Neuronal stem cell (in vitro differentiated cells): Measurements from ENCODE around the gene NSUN6.

Source experiments
- DNase-seq: peaks from one replicate; pipeline ENCODE4 v3.0.0-alpha.2; 2013; ENCODE audit warnings: low spot score
- H2AFZ ChIP-seq: one replicate; pipeline ENCODE4 v1.6.1; 2013; ENCODE audit warnings: mild to moderate bottlenecking, low read length, inconsistent platforms
- H2AK5ac ChIP-seq: 2 replicates; pipeline ENCODE4 v1.6.1; 2013; ENCODE audit warnings: low read depth, mild to moderate bottlenecking, inconsistent platforms, low read length, moderate library complexity, mixed read lengths
- H2BK120ac ChIP-seq: 2 replicates; pipeline ENCODE4 v1.6.1; 2013; ENCODE audit warnings: low read depth, mild to moderate bottlenecking, inconsistent platforms, low read length, moderate library complexity, mixed read lengths
- H2BK12ac ChIP-seq: one replicate; pipeline ENCODE4 v1.6.1; 2013; ENCODE audit warnings: low read length, inconsistent platforms
- H2BK15ac ChIP-seq: 2 replicates; pipeline ENCODE4 v1.6.1; 2013; ENCODE audit warnings: mild to moderate bottlenecking, low read length, inconsistent platforms, mixed read lengths
- H2BK5ac ChIP-seq: one replicate; pipeline ENCODE4 v1.6.1; 2013; ENCODE audit warnings: inconsistent platforms, mild to moderate bottlenecking, low read length, moderate library complexity
- H3K14ac ChIP-seq: one replicate; pipeline ENCODE4 v1.6.1; 2013; ENCODE audit warnings: low read length, inconsistent platforms
- H3K18ac ChIP-seq: 2 replicates; pipeline ENCODE4 v1.6.1; 2013; ENCODE audit warnings: low read length, inconsistent platforms
- H3K23ac ChIP-seq: 2 replicates; pipeline ENCODE4 v1.6.1; 2013; ENCODE audit warnings: low read depth, mild to moderate bottlenecking, mixed read lengths, low read length, inconsistent platforms; ENCODE audit not compliant: poor library complexity
- H3K27ac ChIP-seq: replicated peaks from 3 replicates; pipeline ENCODE4 v1.5.1; 2013; ENCODE audit warnings: low read length, inconsistent platforms
- H3K27me3 ChIP-seq, 3 experiments: 2 replicates each; pipeline ENCODE4 v1.6.1; 2013; ENCODE audit warnings: low read length in 3 of 3, mild to moderate bottlenecking in 2 of 3, inconsistent platforms in 1 of 3, low read depth in 1 of 3, mixed read lengths in 1 of 3, moderate library complexity in 1 of 3; ENCODE audit not compliant: control insufficient read depth in 3 of 3, insufficient read depth in 3 of 3
- H3K36me3 ChIP-seq, 2 donors: replicated peaks in 1 of 2; 2 replicates each; pipeline ENCODE4 v1.6.1; 2013; ENCODE audit warnings: low read length in 2 of 2; ENCODE audit not compliant: control insufficient read depth in 2 of 2, insufficient read depth in 2 of 2
- H3K4ac ChIP-seq: 2 replicates; pipeline ENCODE4 v1.6.1; 2013; ENCODE audit warnings: inconsistent platforms, mild to moderate bottlenecking, low read length, moderate library complexity
- H3K4me1 ChIP-seq, 2 donors: 1 replicate in 1 of 2; 2 replicates in 1 of 2; pipeline ENCODE4 v1.6.1; 2013; ENCODE audit warnings: low read length in 2 of 2, low read depth in 1 of 2; ENCODE audit not compliant: control insufficient read depth in 2 of 2, insufficient read depth in 1 of 2
- H3K4me2 ChIP-seq: one replicate; pipeline ENCODE4 v1.6.1; 2013; ENCODE audit warnings: mild to moderate bottlenecking, low read length, inconsistent platforms; ENCODE audit not compliant: insufficient read depth, poor library complexity, severe bottlenecking
- H3K4me3 ChIP-seq, 2 donors: 2 replicates each; pipeline ENCODE4 v1.5.1; 2013; ENCODE audit warnings: low read length in 2 of 2, mild to moderate bottlenecking in 2 of 2, inconsistent platforms in 1 of 2, moderate library complexity in 1 of 2
- H3K79me1 ChIP-seq: one replicate; pipeline ENCODE4 v1.6.1; 2013; ENCODE audit warnings: low read depth, mild to moderate bottlenecking, inconsistent platforms, low read length, moderate library complexity
- H3K9ac ChIP-seq: one replicate; pipeline ENCODE4 v1.6.1; 2013; ENCODE audit warnings: mild to moderate bottlenecking, low read depth, low read length, inconsistent platforms; ENCODE audit not compliant: poor library complexity
- H3K9me3 ChIP-seq, 2 donors: replicated peaks in 1 of 2; 2 replicates each; pipeline versions ENCODE3 to v1.6.1; 2013; ENCODE audit warnings: low read length in 2 of 2, mild to moderate bottlenecking in 2 of 2, inconsistent platforms in 1 of 2, low read depth in 1 of 2, mixed read lengths in 1 of 2, moderate library complexity in 1 of 2; ENCODE audit not compliant: control insufficient read depth in 2 of 2, insufficient read depth in 1 of 2
- H4K8ac ChIP-seq: one replicate; pipeline ENCODE4 v1.6.1; 2013; ENCODE audit warnings: low read depth, mild to moderate bottlenecking, inconsistent platforms, low read length, moderate library complexity
- H4K91ac ChIP-seq: one replicate; pipeline ENCODE4 v1.6.1; 2013; ENCODE audit warnings: low read length, low read depth, mild to moderate bottlenecking, inconsistent platforms; ENCODE audit not compliant: poor library complexity
- WGBS, 2 donors: extraction: QIAGEN DNeasy Blood & Tissue Kit; methylation state at CpG; one replicate each; pipeline ENCODE4 v1.1.7; 2013; ENCODE audit warnings: missing lambda C conversion rate in 2 of 2, mixed read lengths in 1 of 2; ENCODE audit not compliant: insufficient read length in 2 of 2, insufficient replicate concordance in 1 of 2; ENCODE audit errors: extremely low coverage in 2 of 2; 5-methylcytosine and 5-hydroxymethylcytosine counted together

NSUN6 gene

DNA sequence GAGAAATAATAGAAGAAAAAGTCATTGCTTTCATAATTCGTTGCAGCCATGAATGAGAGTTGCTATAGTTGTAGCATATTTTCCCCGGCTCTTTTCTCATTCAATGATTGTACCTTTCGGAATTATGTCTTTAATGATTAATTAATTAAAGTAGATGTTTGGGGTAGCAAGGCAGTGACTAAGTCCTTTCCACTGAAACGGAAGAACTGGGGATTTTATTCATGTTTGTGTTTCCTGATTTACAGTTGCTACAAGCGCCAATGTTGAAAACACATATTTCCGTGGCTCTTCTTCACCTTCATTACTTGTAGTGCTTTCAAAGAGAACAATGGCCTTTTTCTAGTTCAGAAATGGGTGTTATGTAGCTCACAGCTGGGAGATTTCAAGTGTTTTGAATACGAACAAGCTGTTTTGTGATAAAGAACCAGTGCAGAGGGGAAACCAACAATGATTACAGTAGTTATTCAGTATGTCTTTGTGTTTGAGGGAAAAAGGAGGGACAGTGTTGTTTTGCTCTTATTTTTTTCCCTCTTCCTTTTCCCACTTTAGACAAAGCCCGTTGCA lies 153.5 kb downstream of the NSUN6 start:
- no peak overlapping the region for H3K27ac ChIP-seq
- no peak overlapping the region for H3K4me3 ChIP-seq
- H3K4me1 ChIP-seq, result no peaks in the 10 kb centered on the region
- no peaks in the 10 kb centered on the region for H3K9me3 ChIP-seq
- no peaks in the 10 kb centered on the region for H3K36me3 ChIP-seq
- no peak overlapping the region for H2BK12ac ChIP-seq
- H3K23ac ChIP-seq, result no peak overlapping the region
- no peak overlapping the region for H3K4me2 ChIP-seq
- H3K18ac ChIP-seq, result no peak overlapping the region
- no peak overlapping the region for H4K8ac ChIP-seq
- H2AFZ ChIP-seq, result no peak overlapping the region
- H3K79me1 ChIP-seq, result no peaks in the 10 kb centered on the region
- H2BK120ac ChIP-seq, result no peak overlapping the region
- no peak overlapping the region for H3K14ac ChIP-seq
- H4K91ac ChIP-seq, result no peak overlapping the region
- H2AK5ac ChIP-seq, result no peak overlapping the region
- WGBS, 2 donors, result no CpG with 5 or more reads among the region's 8 CpGs
- H2BK15ac ChIP-seq, result no peak overlapping the region
- H3K27me3 ChIP-seq, result peaks cover 0 to 13% (median 0%) of the 10 kb centered on the region in 3 experiments
- no peak overlapping the region for H3K4ac ChIP-seq
- H3K9ac ChIP-seq, result no peak overlapping the region
- H2BK5ac ChIP-seq, result no peak overlapping the region
- DNase-seq, result no peak
